GM23338 (cell line): Measurements from ENCODE around the gene GRM8. TPM values are rescaled to one million over a fixed set of nuclear protein-coding genes. Genes with fewer than 3 reads are reported as not detected.

Experiments
- ATAC-seq: fragments of 200-7000 bp; cut with Tn5 transposase; 3 replicates; pipeline ENCODE4 v1.9.1; 2020
- DNase-seq: peaks from one replicate; pipeline ENCODE4 v3.0.0-alpha.2; 2015; ENCODE audit warnings: low spot score
- H2AFZ ChIP-seq: fragments of 200-600 bp; sonication (generic); 2 replicates; pipeline ENCODE4 v1.8.0; 2016; ENCODE audit warnings: antibody characterized with exemption, mild to moderate bottlenecking, moderate library complexity
- H3F3A ChIP-seq: fragments of 200-600 bp; sonication (generic); replicated peaks from 2 replicates; pipeline ENCODE4 v1.8.0; 2017; ENCODE audit warnings: antibody characterized with exemption, mixed run types, low read depth
- H3K27ac ChIP-seq: fragments of 200-600 bp; sonication (generic); 2 replicates; pipeline ENCODE4 v1.6.1; 2016; ENCODE audit warnings: low read depth
- H3K27me3 ChIP-seq: fragments of 200-600 bp; sonication (generic); 2 replicates; pipeline ENCODE4 v1.8.0; 2016; ENCODE audit warnings: mild to moderate bottlenecking, mixed run types, moderate library complexity; ENCODE audit not compliant: insufficient read depth
- H3K36me3 ChIP-seq: fragments of 200-600 bp; sonication (generic); 2 replicates; pipeline ENCODE4 v1.8.0; 2016; ENCODE audit warnings: mild to moderate bottlenecking; ENCODE audit not compliant: insufficient read depth
- H3K4me1 ChIP-seq: fragments of 200-600 bp; sonication (generic); 2 replicates; pipeline ENCODE4 v1.8.0; 2016; ENCODE audit warnings: mild to moderate bottlenecking, moderate library complexity; ENCODE audit not compliant: insufficient read depth
- H3K4me2 ChIP-seq: fragments of 200-600 bp; sonication (generic); 2 replicates; pipeline ENCODE4 v1.7.1; 2017; ENCODE audit warnings: mixed run types
- H3K4me3 ChIP-seq: fragments of 200-600 bp; sonication (generic); 2 replicates; pipeline ENCODE4 v1.6.1; 2016; ENCODE audit warnings: mixed run types
- H3K79me2 ChIP-seq: fragments of 200-600 bp; sonication (generic); replicated peaks from 2 replicates; pipeline ENCODE4 v1.8.0; 2017; ENCODE audit warnings: mild to moderate bottlenecking; ENCODE audit not compliant: insufficient read depth
- H3K9me2 ChIP-seq: fragments of 200-600 bp; sonication (generic); 2 replicates; pipeline ENCODE4 v1.8.0; 2017; ENCODE audit not compliant: insufficient read depth
- H4K20me1 ChIP-seq: fragments of 200-600 bp; sonication (generic); replicated peaks from 2 replicates; pipeline ENCODE4 v1.8.0; 2017; ENCODE audit warnings: mild to moderate bottlenecking; ENCODE audit not compliant: insufficient read depth
- H3K27ac Mint-ChIP-seq: 2 replicates; pipeline ENCODE4 v1.8.0; 2020; ENCODE audit warnings: inconsistent platforms, mild to moderate bottlenecking, moderate library complexity, mixed read lengths
- H3K27me3 Mint-ChIP-seq: 3 replicates; pipeline ENCODE4 v1.8.0; 2022; ENCODE audit warnings: low read depth, mild to moderate bottlenecking, moderate library complexity, mixed read lengths, inconsistent platforms; ENCODE audit not compliant: insufficient read depth, poor library complexity
- H3K36me3 Mint-ChIP-seq: 3 replicates; pipeline ENCODE4 v1.8.0; 2021; ENCODE audit warnings: low read depth, mild to moderate bottlenecking, inconsistent platforms, moderate library complexity, mixed read lengths
- H3K4me1 Mint-ChIP-seq: 3 replicates; pipeline ENCODE4 v1.8.0; 2020; ENCODE audit warnings: mild to moderate bottlenecking, inconsistent platforms, mixed read lengths
- H3K4me3 Mint-ChIP-seq: 3 replicates; pipeline ENCODE4 v1.8.0; 2021; ENCODE audit warnings: moderate library complexity, mild to moderate bottlenecking, inconsistent platforms, mixed read lengths
- H3K9me3 Mint-ChIP-seq: 3 replicates; pipeline ENCODE4 v1.8.0; 2020; ENCODE audit warnings: moderate library complexity, mild to moderate bottlenecking, inconsistent platforms, mixed read lengths
- CTCF ChIP-seq, 2 experiments: fragments of 200-600 bp in 1 of 2; sonication (generic) in 1 of 2; conservative IDR thresholded peaks; 2 replicates each; pipeline versions ENCODE4 v1.5.1 to v1.6.1; 2016 to 2017; ENCODE audit warnings: antibody characterized with exemption in 2 of 2, low read depth in 2 of 2, mild to moderate bottlenecking in 2 of 2, moderate library complexity in 1 of 2
- EZH2phosphoT487 ChIP-seq: fragments of 200-600 bp; sonication (generic); IDR thresholded peaks from one replicate; pipeline ENCODE4 v1.8.1; 2018; ENCODE audit warnings: antibody characterized with exemption; ENCODE audit not compliant: unreplicated experiment
- POLR2AphosphoS5 ChIP-seq: IDR thresholded peaks from 2 replicates; pipeline ENCODE4 v1.6.1; 2016; ENCODE audit warnings: antibody characterized with exemption, low read depth
- REST ChIP-seq: IDR thresholded peaks from one replicate; pipeline ENCODE4 v1.6.1; 2018; ENCODE audit warnings: antibody characterized with exemption; ENCODE audit not compliant: unreplicated experiment
- polyA plus RNA-seq: library from polyadenylated mRNA; unstranded; fragments of >200 nt; fragmentation: Nextera tagmentation; extraction: Ambion mirVana; gene quantifications from 2 replicates; pipeline ENCODE4 v1.2.1, GENCODE V29; 2016
- total RNA-seq: library from RNA; depleted of rRNA; stranded (reverse); fragments of >200 nt; shearing (Covaris generic); gene quantifications from 2 replicates; pipeline ENCODE4 v1.2.3, GENCODE V29; 2014

The GRM8 gene
- total and polyA plus RNA-seq, 2 experiments from 2014 or later = 1.9 to 6.6 TPM

- no peaks in the 10 kb centered on the region for H4K20me1 ChIP-seq
- H3K4me1 Mint-ChIP-seq = peaks cover 24% of the 10 kb centered on the region
These were observed 562.6 kb downstream of the GRM8 start for GRCh38 chr7:126690104-126690503.

More at GRCh38 chr7:126690104-126690503, 562.6 kb downstream of the GRM8 start:
- Histone ChIP-seq H3K9me2 (no peaks in the 10 kb centered on the region; the same call in 1 of the 2 replicates), H2AFZ (no peak overlapping the region), H3K4me2 (no peak overlapping the region), H3K79me2 (no peaks in the 10 kb centered on the region), H3K4me3 (no peak overlapping the region), H3K36me3 (no peaks in the 10 kb centered on the region), H3K27ac (no peak overlapping the region), H3F3A (no peaks in the 10 kb centered on the region), H3K4me1 (0 out of 2 replicates have a peak, but pooled peaks cover 6% of the 10 kb centered on the region), H3K27me3 (no peaks in the 10 kb centered on the region)
- DNase-seq = no peak
- TF ChIP-seq POLR2AphosphoS5 (no peak), EZH2phosphoT487 (no peak), CTCF (conservative IDR thresholded peaks at IDR 0.05; ENCODE audit: low read depth in 2 of 2) (no peak), REST (no peak)
- Mint-ChIP-seq H3K27ac (no peak overlapping the region), H3K4me3 (no peak overlapping the region), H3K36me3 (peaks cover 20% of the 10 kb centered on the region), H3K27me3 (peaks cover 3% of the 10 kb centered on the region), H3K9me3 (peaks cover 26% of the 10 kb centered on the region)
- ATAC-seq = no peak
